ENCODE data around the gene NANS. TPM values are rescaled to one million over a fixed set of nuclear protein-coding genes. Genes with fewer than 3 reads are reported as not detected.

NANS gene
- total RNA-seq, 5 donors from 2014 or later (not counting 1 experiment from before 2014, with no cell fraction given), result 21.7 to 57.5 (median 27.6) TPM

GRCh38 chr9:98031935-98032334 lies 24.6 kb upstream of the NANS start:
- WGBS (ENCODE audit: insufficient coverage), result no CpG with 5 or more reads among the region's 1 CpG
- Mint-ChIP-seq H3K36me3 (peaks cover 3% of the 10 kb centered on the region), H3K27ac (no peak overlapping the region)

GRCh38 chr9:98034593-98035546 lies 21.7 kb upstream of the NANS start:
- Histone ChIP-seq H3K27ac (ENCODE audit: low read length) (no peak overlapping the region), H3K4me3 (ENCODE audit: control insufficient read depth in 1 of 2, extremely low read depth in 1 of 2, low read length in 1 of 2) (no peak overlapping the region), H3K27me3 (replicated peaks in 1 of 2; ENCODE audit: control insufficient read depth in 2 of 2, extremely low read depth in 1 of 2, insufficient read depth in 2 of 2, low read length in 1 of 2) (peaks cover 0 to 14% of the 10 kb centered on the region in 2 experiments), H3K9me3 (no peaks in the 10 kb centered on the region), H3K4me1 (ENCODE audit: control insufficient read depth in 1 of 2, extremely low read depth in 1 of 2, insufficient read depth in 2 of 2, low read length in 2 of 2) (peaks cover 0 to 6% of the 10 kb centered on the region in 2 experiments), H3K36me3 (ENCODE audit: control insufficient read depth in 2 of 2, extremely low read depth in 1 of 2, insufficient read depth in 1 of 2, low read length in 1 of 2) (no peaks in the 10 kb centered on the region)
- POLR2A ChIA-PET, result no interaction called here
- H3K36me3 Mint-ChIP-seq, result no peaks in the 10 kb centered on the region
- no peak overlapping the region for H3K4me3 Mint-ChIP-seq
- H3K27me3 Mint-ChIP-seq, result peaks cover 3% of the 10 kb centered on the region in 2 donors
- peak; percentile 94 to 99 (median 99) for ATAC-seq (replicated peaks in 1 of 4)
- no peaks in the 10 kb centered on the region for H3K9me3 Mint-ChIP-seq
- H3K27ac Mint-ChIP-seq, result no peak overlapping the region
- peak; percentile 64 to 96 (median 87) for DNase-seq
- H3K4me1 Mint-ChIP-seq, result peaks cover 7% of the 10 kb centered on the region in 3 donors
- CTCF ChIA-PET, result interaction anchor here (0.5 to 1.4 kb wide), 18 partner anchors 10 to 222 kb away, joined by 3 to 6 read pairs (median 4); partner anchors contain the start of gene ANP32B (in 1 of the 2)
- WGBS (ENCODE audit: insufficient coverage), result 30% methylated on average over 3 of the region's 20 CpGs

More at GRCh38 chr9:98031935-98032334, 24.6 kb upstream of the NANS start:
- H3K36me3 ChIP-seq (ENCODE audit: control insufficient read depth in 2 of 2, extremely low read depth in 1 of 2, insufficient read depth in 1 of 2, low read length in 1 of 2), result no peaks in the 10 kb centered on the region
- ATAC-seq (replicated peaks in 1 of 4), result no peak
- H3K27ac ChIP-seq (ENCODE audit: low read length), result no peak overlapping the region
- Mint-ChIP-seq H3K4me1 (peaks cover 7% of the 10 kb centered on the region in 3 donors), H3K9me3 (no peaks in the 10 kb centered on the region), H3K4me3 (no peak overlapping the region), H3K27me3 (peaks cover 0 to 2% of the 10 kb centered on the region in 2 donors)
- POLR2A ChIA-PET, result no interaction called here
- no peak overlapping the region for H3K4me3 ChIP-seq (ENCODE audit: control insufficient read depth in 1 of 2, extremely low read depth in 1 of 2, low read length in 1 of 2)
- peaks cover 0 to 9% of the 10 kb centered on the region in 2 experiments for H3K27me3 ChIP-seq (replicated peaks in 1 of 2; ENCODE audit: control insufficient read depth in 2 of 2, extremely low read depth in 1 of 2, insufficient read depth in 2 of 2, low read length in 1 of 2)
- no peak for DNase-seq
- H3K9me3 ChIP-seq, result no peaks in the 10 kb centered on the region
- peaks cover 0 to 6% of the 10 kb centered on the region in 2 experiments for H3K4me1 ChIP-seq (ENCODE audit: control insufficient read depth in 1 of 2, extremely low read depth in 1 of 2, insufficient read depth in 2 of 2, low read length in 2 of 2)
- CTCF ChIA-PET, result interaction anchor here (0.7 to 1.0 kb wide), 3 partner anchors 14 to 135 kb away, joined by 3 read pairs; no protein-coding TSS in a partner anchor

DNA sequence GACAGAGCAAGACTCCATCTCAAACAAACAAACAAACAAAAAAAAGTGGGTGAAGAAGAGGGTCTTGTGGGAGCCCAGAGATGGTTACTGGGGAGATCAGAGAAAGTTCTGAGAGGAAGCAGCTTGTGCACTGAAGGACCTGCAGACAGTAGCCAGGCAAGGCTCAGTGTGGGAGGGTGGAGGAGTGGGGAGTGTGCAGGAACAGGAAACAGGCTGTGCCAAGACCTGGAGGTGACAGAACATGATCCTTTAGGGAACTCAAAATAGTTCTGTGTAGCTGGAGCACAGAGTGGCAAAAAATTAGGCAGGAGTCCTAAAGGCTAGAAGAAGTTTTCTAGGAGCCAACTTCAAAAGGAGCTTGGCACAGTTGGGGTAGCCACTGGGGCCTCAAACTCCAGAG lies 19.2 kb upstream of the NANS start:
- ATAC-seq (replicated peaks in 1 of 4), result no peak
- ChIA-PET CTCF (interaction anchor here in 1 of 2 donors (1.2 kb wide), 1 partner anchor 219 kb away, joined by 3 read pairs; no protein-coding TSS in a partner anchor), POLR2A (interaction anchor here in 1 of 2 donors (1.2 kb wide), 1 partner anchor 15 kb away, joined by 4 read pairs; no protein-coding TSS in a partner anchor)
- Histone ChIP-seq H3K4me1 (ENCODE audit: control insufficient read depth in 1 of 2, extremely low read depth in 1 of 2, insufficient read depth in 2 of 2, low read length in 2 of 2) (peaks cover 0 to 6% of the 10 kb centered on the region in 2 experiments), H3K27me3 (replicated peaks in 1 of 2; ENCODE audit: control insufficient read depth in 2 of 2, extremely low read depth in 1 of 2, insufficient read depth in 2 of 2, low read length in 1 of 2) (peaks cover 0 to 19% of the 10 kb centered on the region in 2 experiments), H3K36me3 (ENCODE audit: control insufficient read depth in 2 of 2, extremely low read depth in 1 of 2, insufficient read depth in 1 of 2, low read length in 1 of 2) (no peaks in the 10 kb centered on the region), H3K9me3 (no peaks in the 10 kb centered on the region), H3K4me3 (ENCODE audit: control insufficient read depth in 1 of 2, extremely low read depth in 1 of 2, low read length in 1 of 2) (no peak overlapping the region), H3K27ac (ENCODE audit: low read length) (no peak overlapping the region)
- no peak for DNase-seq
- Mint-ChIP-seq H3K27me3 (peaks cover 3 to 10% of the 10 kb centered on the region in 2 donors), H3K36me3 (no peaks in the 10 kb centered on the region), H3K9me3 (no peaks in the 10 kb centered on the region), H3K4me1 (peaks cover 7% of the 10 kb centered on the region in 3 donors), H3K4me3 (no peak overlapping the region), H3K27ac (no peak overlapping the region)

DNA sequence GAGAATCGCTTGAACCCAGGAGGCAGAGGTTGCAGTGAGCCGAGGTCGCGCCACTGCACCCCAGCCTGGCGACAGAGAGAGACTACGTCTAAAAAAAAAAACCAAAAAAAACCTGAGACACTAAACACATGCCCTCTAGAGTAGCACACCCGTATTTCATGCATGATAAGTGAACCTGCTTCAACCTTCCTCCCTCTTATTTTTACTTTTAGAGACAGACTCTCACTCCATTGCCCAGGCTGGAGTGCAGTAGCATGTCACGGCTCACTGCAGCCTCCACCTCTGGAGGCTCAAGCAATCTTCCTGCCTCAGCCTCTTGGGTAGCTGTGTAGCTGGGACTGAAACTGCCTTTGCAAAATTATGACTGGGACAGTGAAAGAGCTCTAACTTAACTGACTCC lies 17.6 kb upstream of the NANS start:
- peaks cover 7 to 10% (median 7%) of the 10 kb centered on the region in 3 donors for H3K4me1 Mint-ChIP-seq
- H3K27ac ChIP-seq (ENCODE audit: low read length), result no peak overlapping the region
- no peak overlapping the region for H3K4me3 Mint-ChIP-seq
- no peaks in the 10 kb centered on the region for H3K36me3 ChIP-seq (ENCODE audit: control insufficient read depth in 2 of 2, extremely low read depth in 1 of 2, insufficient read depth in 1 of 2, low read length in 1 of 2)
- no peaks in the 10 kb centered on the region for H3K9me3 Mint-ChIP-seq
- WGBS (ENCODE audit: insufficient coverage), result 85% methylated on average over 8 of the region's 8 CpGs
- ATAC-seq (replicated peaks in 1 of 4) (no peak), DNase-seq (no peak)
- no peak overlapping the region for H3K27ac Mint-ChIP-seq
- ChIA-PET CTCF (interaction anchor here in 1 of 2 donors (0.5 to 0.6 kb wide), 2 partner anchors 116 to 157 kb away, joined by 4 to 6 read pairs; partner anchors contain the start of gene TRMO), POLR2A (interaction anchor here in 1 of 2 donors (0.5 kb wide), 1 partner anchor 116 kb away, joined by 5 read pairs; the partner anchor contains the start of gene TRMO)
- peaks cover 3 to 10% of the 10 kb centered on the region in 2 donors for H3K27me3 Mint-ChIP-seq
- peaks cover 0 to 19% of the 10 kb centered on the region in 2 experiments for H3K27me3 ChIP-seq (replicated peaks in 1 of 2; ENCODE audit: control insufficient read depth in 2 of 2, extremely low read depth in 1 of 2, insufficient read depth in 2 of 2, low read length in 1 of 2)
- no peaks in the 10 kb centered on the region for H3K36me3 Mint-ChIP-seq
- peaks cover 0 to 6% of the 10 kb centered on the region in 2 experiments for H3K4me1 ChIP-seq (ENCODE audit: control insufficient read depth in 1 of 2, extremely low read depth in 1 of 2, insufficient read depth in 2 of 2, low read length in 2 of 2)
- no peaks in the 10 kb centered on the region for H3K9me3 ChIP-seq
- H3K4me3 ChIP-seq (ENCODE audit: control insufficient read depth in 1 of 2, extremely low read depth in 1 of 2, low read length in 1 of 2), result no peak overlapping the region

- 88% methylated on average over 7 of the region's 10 CpGs for WGBS (ENCODE audit: insufficient coverage)
- CTCF ChIA-PET, result interaction anchor here in 1 of 2 donors (0.6 kb wide), 1 partner anchor 156 kb away, joined by 6 read pairs; no protein-coding TSS in a partner anchor
- H3K36me3 ChIP-seq (ENCODE audit: control insufficient read depth in 2 of 2, extremely low read depth in 1 of 2, insufficient read depth in 1 of 2, low read length in 1 of 2), result no peaks in the 10 kb centered on the region
- no peaks in the 10 kb centered on the region for H3K9me3 ChIP-seq
- DNase-seq, result no peak
- no peak for ATAC-seq (replicated peaks in 1 of 4)
- peaks cover 4 to 6% (median 4%) of the 10 kb centered on the region in 3 donors for H3K4me1 Mint-ChIP-seq
- no peaks in the 10 kb centered on the region for H3K9me3 Mint-ChIP-seq
- H3K36me3 Mint-ChIP-seq, result no peaks in the 10 kb centered on the region
- no peak overlapping the region for H3K4me3 Mint-ChIP-seq
- peaks cover 0 to 4% of the 10 kb centered on the region in 2 experiments for H3K4me1 ChIP-seq (ENCODE audit: control insufficient read depth in 1 of 2, extremely low read depth in 1 of 2, insufficient read depth in 2 of 2, low read length in 2 of 2)
- peaks cover 3 to 10% of the 10 kb centered on the region in 2 donors for H3K27me3 Mint-ChIP-seq
- H3K27me3 ChIP-seq (replicated peaks in 1 of 2; ENCODE audit: control insufficient read depth in 2 of 2, extremely low read depth in 1 of 2, insufficient read depth in 2 of 2, low read length in 1 of 2), result peaks cover 0 to 19% of the 10 kb centered on the region in 2 experiments
- POLR2A ChIA-PET, result no interaction called here
- H3K27ac ChIP-seq (ENCODE audit: low read length), result no peak overlapping the region
- H3K27ac Mint-ChIP-seq, result no peak overlapping the region
- H3K4me3 ChIP-seq (ENCODE audit: control insufficient read depth in 1 of 2, extremely low read depth in 1 of 2, low read length in 1 of 2), result no peak overlapping the region
These were observed 16.9 kb upstream of the NANS start for GRCh38 chr9:98039607-98040017.

DNA sequence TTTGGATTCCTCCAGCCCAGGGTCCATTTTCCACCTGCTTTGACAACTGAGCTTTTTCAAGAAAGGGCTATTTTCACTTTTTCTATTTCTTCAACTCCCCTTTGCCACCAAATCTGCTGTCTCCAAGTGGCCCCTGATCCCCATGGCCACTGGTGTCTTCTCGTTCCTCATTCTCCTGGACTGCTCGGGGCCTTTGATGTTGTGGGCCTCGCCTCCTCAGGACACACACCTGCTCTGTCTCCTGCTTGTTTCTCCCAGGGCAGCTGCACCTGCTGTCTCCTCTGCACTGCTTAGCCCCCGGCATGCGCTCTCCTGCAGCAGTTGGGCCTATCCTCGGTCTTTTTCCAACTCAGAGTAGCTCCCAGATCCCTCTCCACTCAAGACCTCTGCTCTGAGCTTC lies 16.3 kb upstream of the NANS start:
- Mint-ChIP-seq H3K4me1 (peaks cover 4 to 7% (median 5%) of the 10 kb centered on the region in 3 donors), H3K27me3 (peaks cover 3 to 8% of the 10 kb centered on the region in 2 donors), H3K9me3 (no peaks in the 10 kb centered on the region), H3K27ac (no peak overlapping the region), H3K4me3 (no peak overlapping the region), H3K36me3 (no peaks in the 10 kb centered on the region)
- Histone ChIP-seq H3K27me3 (replicated peaks in 1 of 2; ENCODE audit: control insufficient read depth in 2 of 2, extremely low read depth in 1 of 2, insufficient read depth in 2 of 2, low read length in 1 of 2) (peaks cover 0 to 17% of the 10 kb centered on the region in 2 experiments), H3K9me3 (no peaks in the 10 kb centered on the region), H3K36me3 (ENCODE audit: control insufficient read depth in 2 of 2, extremely low read depth in 1 of 2, insufficient read depth in 1 of 2, low read length in 1 of 2) (no peaks in the 10 kb centered on the region), H3K4me3 (ENCODE audit: control insufficient read depth in 1 of 2, extremely low read depth in 1 of 2, low read length in 1 of 2) (no peak overlapping the region), H3K27ac (ENCODE audit: low read length) (no peak overlapping the region), H3K4me1 (ENCODE audit: control insufficient read depth in 1 of 2, extremely low read depth in 1 of 2, insufficient read depth in 2 of 2, low read length in 2 of 2) (peaks cover 0 to 6% of the 10 kb centered on the region in 2 experiments)
- DNase-seq (no peak), ATAC-seq (replicated peaks in 1 of 4) (no peak)
- CTCF ChIA-PET, result interaction anchor here in 1 of 2 donors (0.6 to 0.7 kb wide), 2 partner anchors 16 to 18 kb away, joined by 3 to 5 read pairs; no protein-coding TSS in a partner anchor
- 77% methylated on average over 5 of the region's 6 CpGs for WGBS (ENCODE audit: insufficient coverage)
- POLR2A ChIA-PET, result interaction anchor here (0.6 to 0.7 kb wide), 2 partner anchors 122 to 140 kb away, joined by 3 read pairs; no protein-coding TSS in a partner anchor
